ENCODE data around the gene PNO1. TPM values are rescaled to one million over a fixed set of nuclear protein-coding genes. Genes with fewer than 3 reads are reported as not detected.

PNO1 gene
- total and polyA plus RNA-seq, 9 of the 15 experiments (the other 6 are each of a cell fraction or from before 2014, with no cell fraction given) = 11.8 to 81.7 (median 41.1) TPM

DNA sequence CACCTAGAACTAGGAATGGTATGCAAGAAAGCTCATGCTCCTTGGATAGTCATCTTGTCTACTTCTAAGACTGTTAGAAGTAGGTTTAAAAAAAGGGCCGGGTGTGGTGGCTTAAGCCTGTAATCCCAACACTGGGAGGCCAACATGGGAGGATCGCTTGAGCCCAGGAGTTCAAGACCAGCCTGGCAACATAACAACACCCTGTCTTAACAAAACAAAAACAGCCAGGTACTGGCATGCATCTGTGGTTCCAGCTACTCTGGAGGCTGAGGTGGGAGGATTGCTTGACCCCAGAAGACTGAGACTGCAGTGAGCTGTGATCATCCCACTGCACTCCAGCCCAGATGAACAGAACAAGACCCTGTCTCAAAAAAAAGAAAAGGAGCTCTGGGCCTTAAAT lies 19.9 kb downstream of the PNO1 start:
- H3K4me2 ChIP-seq (ENCODE audit: insufficient read depth, low read length) = no peak overlapping the region
- H3K9me3 ChIP-seq (replicated peaks; ENCODE audit: control insufficient read depth, insufficient read depth, low read depth, low read length) = no peaks in the 10 kb centered on the region
- DNase-seq (ENCODE audit: extremely low read depth in 1 of 4, low spot score in 3 of 4) (no peak), FAIRE-seq (no peak), ATAC-seq (no peak)
- POLR2A ChIA-PET = interaction anchor here (1.4 kb wide), 1 partner anchor 8 kb away, joined by 6 read pairs; no protein-coding TSS in a partner anchor
- WGBS (ENCODE audit: insufficient coverage, low coverage, missing lambda C conversion rate) = 28% methylated on average over 2 of the region's 2 CpGs
- H2AFZ ChIP-seq (ENCODE audit: low read depth, low read length) = no peak overlapping the region
- in situ Hi-C loops (cut with MboI) (no loop called here), intact Hi-C loops (cut with micrococcal nuclease) (no loop called here)
- no peaks in the 10 kb centered on the region for H4K20me1 ChIP-seq (replicated peaks; ENCODE audit: control insufficient read depth, insufficient read depth, low read length)
- H3K4me3 ChIP-seq = no peak overlapping the region
- H3K4me1 ChIP-seq (replicated peaks in 1 of 2; ENCODE audit: control insufficient read depth in 2 of 2, insufficient read depth in 2 of 2, low read length in 2 of 2) = no peaks in the 10 kb centered on the region
- H3K79me2 ChIP-seq (ENCODE audit: control insufficient read depth, insufficient read depth, low read length) = 0 out of 3 replicates have a peak, but pooled peaks cover 5% of the 10 kb centered on the region
- CTCF ChIA-PET (ENCODE audit: low intra/inter-chr PET ratio) = no interaction called here
- H3K36me3 ChIP-seq (ENCODE audit: control insufficient read depth, insufficient read depth, low read length) = peaks cover 85% of the 10 kb centered on the region
- H3K9ac ChIP-seq (ENCODE audit: insufficient read depth in 1 of 2, low read depth in 2 of 2, low read length in 2 of 2) = no peak overlapping the region
- no peak overlapping the region for H3K27ac ChIP-seq (ENCODE audit: extremely low read depth, low read depth, low read length)
- no TSS peak for BruUV-seq (replicated peaks)
- no peaks in the 10 kb centered on the region for H3K27me3 ChIP-seq (ENCODE audit: control insufficient read depth in 2 of 2, insufficient read depth in 2 of 2, low read length in 2 of 2)
- H3K9me1 ChIP-seq (ENCODE audit: control insufficient read depth, insufficient read depth, low read length) = no peaks in the 10 kb centered on the region
- TF ChIP-seq POLR2A (conservative IDR thresholded peaks at IDR 0.05) = 0 out of 2 replicates have a peak, but pooled peaks have one; percentile 11
- TF ChIP-seq, protein P1, sequence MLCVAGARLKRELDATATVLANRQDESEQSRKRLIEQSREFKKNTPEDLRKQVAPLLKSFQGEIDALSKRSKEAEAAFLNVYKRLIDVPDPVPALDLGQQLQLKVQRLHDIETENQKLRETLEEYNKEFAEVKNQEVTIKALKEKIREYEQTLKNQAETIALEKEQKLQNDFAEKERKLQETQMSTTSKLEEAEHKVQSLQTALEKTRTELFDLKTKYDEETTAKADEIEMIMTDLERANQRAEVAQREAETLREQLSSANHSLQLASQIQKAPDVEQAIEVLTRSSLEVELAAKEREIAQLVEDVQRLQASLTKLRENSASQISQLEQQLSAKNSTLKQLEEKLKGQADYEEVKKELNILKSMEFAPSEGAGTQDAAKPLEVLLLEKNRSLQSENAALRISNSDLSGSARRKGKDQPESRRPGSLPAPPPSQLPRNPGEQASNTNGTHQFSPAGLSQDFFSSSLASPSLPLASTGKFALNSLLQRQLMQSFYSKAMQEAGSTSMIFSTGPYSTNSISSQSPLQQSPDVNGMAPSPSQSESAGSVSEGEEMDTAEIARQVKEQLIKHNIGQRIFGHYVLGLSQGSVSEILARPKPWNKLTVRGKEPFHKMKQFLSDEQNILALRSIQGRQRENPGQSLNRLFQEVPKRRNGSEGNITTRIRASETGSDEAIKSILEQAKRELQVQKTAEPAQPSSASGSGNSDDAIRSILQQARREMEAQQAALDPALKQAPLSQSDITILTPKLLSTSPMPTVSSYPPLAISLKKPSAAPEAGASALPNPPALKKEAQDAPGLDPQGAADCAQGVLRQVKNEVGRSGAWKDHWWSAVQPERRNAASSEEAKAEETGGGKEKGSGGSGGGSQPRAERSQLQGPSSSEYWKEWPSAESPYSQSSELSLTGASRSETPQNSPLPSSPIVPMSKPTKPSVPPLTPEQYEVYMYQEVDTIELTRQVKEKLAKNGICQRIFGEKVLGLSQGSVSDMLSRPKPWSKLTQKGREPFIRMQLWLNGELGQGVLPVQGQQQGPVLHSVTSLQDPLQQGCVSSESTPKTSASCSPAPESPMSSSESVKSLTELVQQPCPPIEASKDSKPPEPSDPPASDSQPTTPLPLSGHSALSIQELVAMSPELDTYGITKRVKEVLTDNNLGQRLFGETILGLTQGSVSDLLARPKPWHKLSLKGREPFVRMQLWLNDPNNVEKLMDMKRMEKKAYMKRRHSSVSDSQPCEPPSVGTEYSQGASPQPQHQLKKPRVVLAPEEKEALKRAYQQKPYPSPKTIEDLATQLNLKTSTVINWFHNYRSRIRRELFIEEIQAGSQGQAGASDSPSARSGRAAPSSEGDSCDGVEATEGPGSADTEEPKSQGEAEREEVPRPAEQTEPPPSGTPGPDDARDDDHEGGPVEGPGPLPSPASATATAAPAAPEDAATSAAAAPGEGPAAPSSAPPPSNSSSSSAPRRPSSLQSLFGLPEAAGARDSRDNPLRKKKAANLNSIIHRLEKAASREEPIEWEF (CRISPR knock-in tag; IDR thresholded peaks at IDR 0.05) = no peak
